ENCODE measurements around the gene ZNF79. TPM values are rescaled to one million over a fixed set of nuclear protein-coding genes. Genes with fewer than 3 reads are reported as not detected.

Gene ZNF79
- total RNA-seq, 2 donors from 2014 or later = 14.3 to 14.5 TPM

DNA sequence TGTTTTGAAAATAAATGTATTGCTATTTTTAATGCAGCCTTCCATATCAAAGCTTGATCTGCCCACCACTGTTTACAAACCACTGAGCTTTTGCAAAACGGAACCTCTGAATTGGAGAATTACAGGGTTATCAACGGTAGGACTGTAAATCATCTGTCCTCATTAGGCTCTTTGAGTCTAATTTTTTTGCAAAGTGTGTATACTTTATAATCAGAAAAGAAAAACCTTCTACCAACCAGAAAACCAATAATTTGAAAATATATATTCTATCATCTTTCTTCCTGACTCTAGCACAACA lies 34.0 kb upstream of the ZNF79 start:
- Histone ChIP-seq H3K27me3 (replicated peaks; ENCODE audit: insufficient read depth) (no peaks in the 10 kb centered on the region), H3K27ac (no peak overlapping the region), H3K9me3 (no peaks in the 10 kb centered on the region), H3K4me1 (replicated peaks) (no peaks in the 10 kb centered on the region), H3K36me3 (no peaks in the 10 kb centered on the region), H3K4me3 (no peak overlapping the region)
- WGBS = 56% methylated on average over 2 of the region's 2 CpGs
- TF ChIP-seq CTCF (IDR thresholded peaks at IDR 0.05) (no peak), POLR2A (IDR thresholded peaks at IDR 0.05) (no peak)
- DNase-seq (ENCODE audit: low spot score) = no peak
- intact Hi-C loops (cut with DNase I) = no loop called here

- TF ChIP-seq CTCF (IDR thresholded peaks at IDR 0.05) (no peak), POLR2AphosphoS5 (IDR thresholded peaks at IDR 0.05) (no peak), POLR2A (IDR thresholded peaks at IDR 0.05) (no peak)
- 75% methylated on average over 5 of the region's 5 CpGs for WGBS
Observed at GRCh38 chr9:127390563-127390962, 33.6 kb upstream of the ZNF79 start.

DNA sequence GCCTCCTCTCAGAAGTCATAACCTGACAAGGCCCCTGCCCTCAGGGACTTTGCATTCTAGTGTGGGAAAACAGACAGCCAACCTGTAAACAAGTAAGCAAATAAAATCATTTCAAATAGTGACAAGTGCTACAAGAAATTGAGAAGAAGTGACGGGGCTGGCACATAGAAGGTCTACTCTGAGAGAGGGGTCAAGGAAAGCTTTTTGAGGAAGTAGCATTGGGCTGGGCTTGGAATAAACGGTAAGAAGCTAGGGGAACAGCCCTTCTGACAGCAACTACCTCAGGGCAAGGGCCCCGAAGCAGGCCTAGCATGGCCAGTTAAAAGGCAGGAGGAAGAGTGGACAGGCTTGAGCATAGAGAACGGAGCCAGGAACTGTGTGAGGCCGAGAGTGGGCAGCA lies 32.0 kb upstream of the ZNF79 start:
- Histone ChIP-seq H3K4me1 (replicated peaks) (peaks cover 4% of the 10 kb centered on the region), H3K9me3 (no peaks in the 10 kb centered on the region), H3K36me3 (no peaks in the 10 kb centered on the region), H3K27me3 (replicated peaks; ENCODE audit: insufficient read depth) (no peaks in the 10 kb centered on the region), H3K27ac (no peak overlapping the region), H3K4me3 (no peak overlapping the region)
- TF ChIP-seq POLR2AphosphoS5 (IDR thresholded peaks at IDR 0.05) (no peak), POLR2A (IDR thresholded peaks at IDR 0.05) (no peak), CTCF (IDR thresholded peaks at IDR 0.05) (no peak)
- intact Hi-C loops (cut with DNase I) = no loop called here
- 81% methylated on average over 5 of the region's 5 CpGs for WGBS
- DNase-seq (ENCODE audit: low spot score) = no peak

More at GRCh38 chr9:127390563-127390962, 33.6 kb upstream of the ZNF79 start:
- no peaks in the 10 kb centered on the region for H3K27me3 ChIP-seq (replicated peaks; ENCODE audit: insufficient read depth)
- H3K36me3 ChIP-seq = no peaks in the 10 kb centered on the region
- no peak overlapping the region for H3K4me3 ChIP-seq
- intact Hi-C loops (cut with DNase I) = no loop called here
- H3K4me1 ChIP-seq (replicated peaks) = no peaks in the 10 kb centered on the region
- no peak for DNase-seq (ENCODE audit: low spot score)
- H3K9me3 ChIP-seq = no peaks in the 10 kb centered on the region
- no peak overlapping the region for H3K27ac ChIP-seq

DNA sequence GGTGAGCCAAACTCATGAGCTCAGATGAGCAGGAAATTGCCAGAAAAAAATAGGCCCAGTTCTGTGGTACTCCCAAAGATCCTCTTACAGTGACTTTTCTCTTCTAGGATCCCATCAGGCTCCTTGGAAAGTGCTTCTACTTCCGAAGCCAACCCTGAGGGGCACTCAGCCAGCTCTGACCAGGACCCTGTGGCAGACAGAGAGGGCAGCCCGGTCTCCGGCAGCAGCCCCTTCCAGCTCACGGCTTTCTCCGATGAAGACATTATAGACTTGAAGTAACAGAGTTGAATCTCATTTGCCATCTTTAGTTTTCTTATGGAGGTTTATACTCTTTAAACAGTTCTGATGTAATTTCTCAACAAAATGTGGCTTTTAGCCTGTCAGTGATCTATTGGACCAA lies 31.2 kb upstream of the ZNF79 start:
- no peaks in the 10 kb centered on the region for H3K36me3 ChIP-seq
- H3K4me1 ChIP-seq (replicated peaks) = peaks cover 4% of the 10 kb centered on the region
- TF ChIP-seq POLR2A (IDR thresholded peaks at IDR 0.05) = no peak
- no peak for TF ChIP-seq POLR2AphosphoS5 (IDR thresholded peaks at IDR 0.05)
- no peak for TF ChIP-seq CTCF (IDR thresholded peaks at IDR 0.05)
- no peak for DNase-seq (ENCODE audit: low spot score)
- no peak overlapping the region for H3K4me3 ChIP-seq
- no peaks in the 10 kb centered on the region for H3K9me3 ChIP-seq
- intact Hi-C loops (cut with DNase I) = no loop called here
- H3K27me3 ChIP-seq (replicated peaks; ENCODE audit: insufficient read depth) = no peaks in the 10 kb centered on the region
- H3K27ac ChIP-seq = no peak overlapping the region
- 91% methylated on average over 5 of the region's 5 CpGs for WGBS

- Histone ChIP-seq H3K27me3 (replicated peaks; ENCODE audit: insufficient read depth) (no peaks in the 10 kb centered on the region), H3K4me1 (replicated peaks) (peaks cover 4% of the 10 kb centered on the region), H3K4me3 (no peak overlapping the region), H3K9me3 (no peaks in the 10 kb centered on the region), H3K36me3 (no peaks in the 10 kb centered on the region), H3K27ac (no peak overlapping the region)
- no peak for TF ChIP-seq POLR2AphosphoS5 (IDR thresholded peaks at IDR 0.05)
- no peak for TF ChIP-seq CTCF (IDR thresholded peaks at IDR 0.05)
- TF ChIP-seq POLR2A (IDR thresholded peaks at IDR 0.05) = no peak
- DNase-seq (ENCODE audit: low spot score) = no peak
- intact Hi-C loops (cut with DNase I) = no loop called here
- WGBS = 51% methylated on average over 2 of the region's 2 CpGs
Observed at GRCh38 chr9:127393645-127394044, 30.5 kb upstream of the ZNF79 start.

Measured in prostate gland (tissue), 2 donors.